GM18511 (cell line): ENCODE data around the gene NEU3.
"Not testable (repeated sequence)": the region's sequence is repeated elsewhere in the genome, so short reads cannot be mapped to it uniquely, and the experiment has no call there.

Source experiments
- ATAC-seq: cut with Tn5 transposase; IDR thresholded peaks from one replicate; pipeline ENCODE4 v1.9.1; 2021; ENCODE audit warnings: mild to moderate bottlenecking, moderate library complexity; ENCODE audit not compliant: unreplicated experiment

NEU3 gene

GRCh38 chr11:74981888-74982287 lies 6.8 kb upstream of the NEU3 start:
- ATAC-seq: no peak

- ATAC-seq: no peak
These were observed 4.7 kb upstream of the NEU3 start for GRCh38 chr11:74984070-74984469.

- no peak for ATAC-seq
These were observed 4.0 kb upstream of the NEU3 start for GRCh38 chr11:74984730-74985129.

- ATAC-seq: peak; percentile 12
These were observed 516 bp downstream of the NEU3 start for GRCh38 chr11:74989260-74989638.

GRCh38 chr11:74990150-74990549 lies 1.4 kb downstream of the NEU3 start:
- not testable (repeated sequence) for ATAC-seq

- no peak for ATAC-seq
These were observed 2.2 kb downstream of the NEU3 start for GRCh38 chr11:74990941-74991340.

- peak; percentile 38 for ATAC-seq
These were observed 4.1 kb downstream of the NEU3 start for GRCh38 chr11:74992852-74993251.

- no peak for ATAC-seq
These were observed 12.2 kb downstream of the NEU3 start for GRCh38 chr11:75000975-75001354.

GRCh38 chr11:75001686-75002085 lies 13.0 kb downstream of the NEU3 start:
- no peak for ATAC-seq

GRCh38 chr11:75002516-75002915 lies 13.8 kb downstream of the NEU3 start:
- ATAC-seq: no peak

GRCh38 chr11:75004215-75004614 lies 15.5 kb downstream of the NEU3 start:
- ATAC-seq: no peak

GRCh38 chr11:75011357-75011756 lies 22.6 kb downstream of the NEU3 start:
- no peak for ATAC-seq

GRCh38 chr11:75011872-75012271 lies 23.1 kb downstream of the NEU3 start:
- no peak for ATAC-seq

- no peak for ATAC-seq
These were observed 24.3 kb downstream of the NEU3 start for GRCh38 chr11:75013051-75013450.

GRCh38 chr11:75014129-75014528 lies 25.4 kb downstream of the NEU3 start:
- no peak for ATAC-seq

- ATAC-seq: not testable (repeated sequence)
These were observed 30.5 kb downstream of the NEU3 start for GRCh38 chr11:75019200-75019599.

- not testable (repeated sequence) for ATAC-seq
These were observed 31.6 kb downstream of the NEU3 start for GRCh38 chr11:75020328-75020727.

- peak; percentile 81 for ATAC-seq
These were observed 33.6 kb downstream of the NEU3 start for GRCh38 chr11:75022296-75022695.

- ATAC-seq: peak; percentile 79
These were observed 34.1 kb downstream of the NEU3 start for GRCh38 chr11:75022759-75023396.

- ATAC-seq: no peak
These were observed 34.8 kb downstream of the NEU3 start for GRCh38 chr11:75023446-75024067.

- ATAC-seq: no peak
These were observed 35.3 kb downstream of the NEU3 start for GRCh38 chr11:75024068-75024449.

GRCh38 chr11:75024764-75025211 lies 36.1 kb downstream of the NEU3 start:
- no peak for ATAC-seq

- ATAC-seq: no peak
These were observed 36.8 kb downstream of the NEU3 start for GRCh38 chr11:75025561-75025960.
